GM21576 (cell line): Measurements from ENCODE around the gene CEP120.
"Not testable (repeated sequence)": the region's sequence is repeated elsewhere in the genome, so short reads cannot be mapped to it uniquely, and the experiment has no call there.

Experiments
- ATAC-seq: cut with Tn5 transposase; IDR thresholded peaks from one replicate; pipeline ENCODE4 v1.9.1; 2021; ENCODE audit warnings: mild to moderate bottlenecking, moderate library complexity; ENCODE audit not compliant: unreplicated experiment

Gene CEP120

GRCh38 chr5:123391009-123391408, 32.2 kb downstream of the CEP120 start:
- ATAC-seq: no peak

- ATAC-seq: no peak
Observed at GRCh38 chr5:123389794-123390193, 33.4 kb downstream of the CEP120 start.

GRCh38 chr5:123387313-123387712, 35.9 kb downstream of the CEP120 start:
- no peak for ATAC-seq

- ATAC-seq: no peak
Observed at GRCh38 chr5:123382252-123382651, 41.0 kb downstream of the CEP120 start.

GRCh38 chr5:123371575-123372179, 51.5 kb downstream of the CEP120 start:
- ATAC-seq: no peak

GRCh38 chr5:123369371-123369968, 53.7 kb downstream of the CEP120 start:
- no peak for ATAC-seq

GRCh38 chr5:123367739-123368138, 55.5 kb downstream of the CEP120 start:
- ATAC-seq: no peak

GRCh38 chr5:123365156-123365555, 58.0 kb downstream of the CEP120 start:
- ATAC-seq: no peak

- ATAC-seq: no peak
Observed at GRCh38 chr5:123364441-123365155, 58.6 kb downstream of the CEP120 start.

- ATAC-seq: no peak
Observed at GRCh38 chr5:123360910-123361309, 62.3 kb downstream of the CEP120 start.

GRCh38 chr5:123360201-123360571, 63.0 kb downstream of the CEP120 start:
- no peak for ATAC-seq

- no peak for ATAC-seq
Observed at GRCh38 chr5:123359454-123360200, 63.6 kb downstream of the CEP120 start.

GRCh38 chr5:123358751-123359150, 64.5 kb downstream of the CEP120 start:
- ATAC-seq: no peak

GRCh38 chr5:123358304-123358703, 64.9 kb downstream of the CEP120 start:
- no peak for ATAC-seq

GRCh38 chr5:123351820-123352219, 71.4 kb downstream of the CEP120 start:
- ATAC-seq: no peak

GRCh38 chr5:123351240-123351639, 72.0 kb downstream of the CEP120 start:
- no peak for ATAC-seq

GRCh38 chr5:123350742-123351141, 72.5 kb downstream of the CEP120 start:
- no peak for ATAC-seq

GRCh38 chr5:123344816-123345426, 78.3 kb downstream of the CEP120 start:
- ATAC-seq: no peak

- no peak for ATAC-seq
Observed at GRCh38 chr5:123340928-123341327, 82.3 kb downstream of the CEP120 start.

GRCh38 chr5:123308377-123308776, 114.8 kb downstream of the CEP120 start:
- not testable (repeated sequence) for ATAC-seq

- no peak for ATAC-seq
Observed at GRCh38 chr5:123305751-123306150, 117.5 kb downstream of the CEP120 start.
